Urinary bladder (tissue), 4 donors: ENCODE data around the gene PRKCE. TPM values are rescaled to one million over a fixed set of nuclear protein-coding genes. Genes with fewer than 3 reads are reported as not detected.
"Not testable (repeated sequence)": the region's sequence is repeated elsewhere in the genome, so short reads cannot be mapped to it uniquely, and the experiment has no call there.

Experiments
- DNase-seq: peaks from one replicate; pipeline ENCODE4 v3.0.0-alpha.2; 2015; ENCODE audit errors: extremely low spot score
- H3K27ac ChIP-seq: one replicate; pipeline ENCODE4 v1.5.1; 2013; ENCODE audit warnings: low read depth, mild to moderate bottlenecking, moderate library complexity
- H3K36me3 ChIP-seq: one replicate; pipeline ENCODE4 v1.6.1; 2013; ENCODE audit warnings: mild to moderate bottlenecking, moderate library complexity; ENCODE audit not compliant: insufficient read depth
- H3K4me1 ChIP-seq: one replicate; pipeline ENCODE4 v1.6.1; 2013; ENCODE audit warnings: mild to moderate bottlenecking, moderate library complexity; ENCODE audit not compliant: insufficient read depth
- H3K4me3 ChIP-seq: one replicate; pipeline ENCODE4 v1.5.1; 2013; ENCODE audit warnings: low read depth, low read length
- WGBS: extraction: QIAGEN DNeasy Blood & Tissue Kit; methylation state at CpG from one replicate; pipeline ENCODE4 v1.1.7; 2013; 5-methylcytosine and 5-hydroxymethylcytosine counted together
- polyA plus RNA-seq: library from polyadenylated mRNA; stranded (reverse); fragments of 200-250 nt; gene quantifications from one replicate; pipeline ENCODE4 v1.2.3, GENCODE V29; 2013
- total RNA-seq: library from RNA; depleted of rRNA; stranded (reverse); fragments of >200 nt; gene quantifications from one replicate; pipeline ENCODE4 v1.2.3, GENCODE V29; 2014
- donor health status: healthy with polysubstance abuse.
- donor health status: healthy.

Gene PRKCE
- total and polyA plus RNA-seq, 2 donors = 9.9 to 29.7 TPM

DNA sequence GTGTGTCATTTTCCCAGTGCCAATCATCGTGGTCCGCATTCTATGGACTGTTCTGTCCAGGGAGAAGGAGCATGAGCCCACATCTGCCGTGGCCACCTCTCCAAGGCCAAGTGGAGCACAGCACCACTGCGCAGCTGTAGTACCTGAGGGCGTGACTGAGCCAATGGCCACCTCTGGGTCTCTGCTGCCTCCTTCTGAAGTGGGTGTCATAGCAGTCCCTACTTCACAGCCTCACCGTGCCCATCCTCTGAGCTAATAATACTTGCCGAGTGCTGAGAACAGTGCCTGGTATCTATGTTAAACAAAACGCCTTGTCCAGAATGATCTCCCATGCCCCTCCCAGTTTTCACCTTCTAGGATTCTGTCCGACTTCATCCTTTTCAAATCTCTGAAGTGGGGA, 256.1 kb downstream of the PRKCE start:
- DNase-seq = no peak
- Histone ChIP-seq H3K27ac (no peak overlapping the region), H3K4me3 (no peak overlapping the region), H3K36me3 (no peaks in the 10 kb centered on the region), H3K4me1 (no peaks in the 10 kb centered on the region)
- WGBS = 95% methylated on average over 9 of the region's 9 CpGs

DNA sequence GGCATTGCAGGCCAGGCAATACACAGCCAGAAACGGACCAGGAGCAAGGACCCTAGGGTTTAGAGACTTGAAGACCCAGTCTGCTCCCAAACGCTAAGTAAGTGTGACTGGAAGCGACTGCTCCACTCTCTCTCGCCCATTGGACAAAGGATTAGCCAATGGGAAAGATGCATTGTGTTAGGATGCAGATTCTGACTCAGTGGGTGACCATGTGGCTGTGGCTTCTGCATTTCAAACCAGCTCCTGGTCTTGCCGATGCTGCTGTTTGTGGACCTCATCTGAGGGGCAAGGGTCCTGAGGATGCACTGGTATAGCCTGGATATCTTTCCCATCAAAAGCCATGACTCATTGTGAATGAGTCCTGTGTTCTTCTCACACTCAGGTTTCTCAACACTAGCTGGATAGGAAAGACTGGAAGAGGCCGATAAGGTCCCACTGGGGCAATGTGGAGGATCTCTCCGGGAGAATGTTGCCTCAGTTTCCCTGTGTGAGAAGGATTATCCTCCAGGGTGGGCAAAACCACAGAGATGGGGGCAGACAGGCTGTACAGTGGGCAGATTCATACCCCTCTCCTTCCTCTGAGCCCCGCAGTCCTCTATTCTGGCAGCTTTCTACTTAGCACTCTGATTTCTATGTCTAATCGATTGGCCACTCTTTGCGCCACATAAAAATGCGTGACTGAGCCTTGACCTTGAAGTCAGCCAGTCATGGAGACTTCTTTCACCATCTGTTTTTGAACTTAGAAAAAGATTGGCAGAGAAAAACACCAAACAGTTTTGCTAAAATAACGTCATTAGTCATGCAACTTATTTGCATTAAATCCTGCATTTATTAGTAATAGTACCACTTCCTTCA, 257.1 kb downstream of the PRKCE start:
- Histone ChIP-seq H3K27ac (no peak overlapping the region), H3K4me3 (no peak overlapping the region), H3K4me1 (no peaks in the 10 kb centered on the region), H3K36me3 (no peaks in the 10 kb centered on the region)
- no peak for DNase-seq
- 94% methylated on average over 12 of the region's 12 CpGs for WGBS

DNA sequence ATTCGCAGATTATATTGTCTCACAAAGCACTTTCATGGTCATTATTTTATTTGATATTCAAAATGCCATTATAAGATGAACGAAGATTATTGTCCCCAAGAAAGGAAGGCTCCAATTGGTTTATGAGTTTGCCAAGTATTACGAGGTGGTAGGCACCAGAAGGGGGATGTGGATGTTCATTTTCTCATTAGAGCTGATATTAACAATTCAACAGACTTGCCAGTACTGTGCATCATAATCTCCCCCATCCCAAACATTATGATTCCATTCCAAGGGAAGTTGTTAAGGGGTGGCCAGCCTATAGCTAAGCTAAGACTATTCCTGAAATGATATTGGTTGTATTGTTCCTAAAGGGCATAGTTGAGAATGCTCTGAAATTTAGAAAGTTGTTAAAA, 257.7 kb downstream of the PRKCE start:
- no peaks in the 10 kb centered on the region for H3K36me3 ChIP-seq
- no peak for DNase-seq
- no peak overlapping the region for H3K4me3 ChIP-seq
- H3K4me1 ChIP-seq = no peaks in the 10 kb centered on the region
- 90% methylated on average over 3 of the region's 3 CpGs for WGBS
- H3K27ac ChIP-seq = no peak overlapping the region

- H3K4me3 ChIP-seq = no peak overlapping the region
- DNase-seq = no peak
- WGBS = 74% methylated on average over 5 of the region's 5 CpGs
- H3K27ac ChIP-seq = no peak overlapping the region
- no peaks in the 10 kb centered on the region for H3K36me3 ChIP-seq
- H3K4me1 ChIP-seq = no peaks in the 10 kb centered on the region
Measured at GRCh38 chr2:45909677-45910191, 258.3 kb downstream of the PRKCE start.

DNA sequence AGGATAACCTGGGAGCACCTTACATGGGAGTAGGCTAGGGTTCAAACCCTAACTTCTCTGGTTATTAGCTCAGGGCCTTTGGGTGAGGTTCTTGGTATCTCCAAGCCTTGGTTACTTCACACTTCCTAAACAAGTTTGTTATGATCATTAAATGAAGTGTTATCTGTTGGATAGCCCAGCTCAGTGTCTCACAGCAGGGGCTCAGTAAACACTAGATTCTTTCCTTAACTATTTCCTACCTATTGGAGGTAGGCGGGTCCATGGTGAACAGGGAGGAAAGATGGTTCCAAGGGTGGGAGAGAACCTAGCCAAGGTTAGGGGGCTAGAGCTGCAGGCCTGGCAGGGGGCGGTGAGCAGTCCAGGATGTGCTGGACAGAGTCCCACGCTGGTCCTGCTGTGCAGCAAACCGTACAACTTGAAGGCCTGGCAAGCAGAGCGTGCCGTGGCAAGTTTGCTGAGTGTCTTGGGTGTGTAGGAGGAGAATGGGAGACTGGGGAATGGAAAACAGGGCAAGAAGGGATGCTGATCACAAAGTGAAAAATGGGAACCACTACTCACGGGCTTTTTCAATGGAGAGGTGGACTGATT, 259.1 kb downstream of the PRKCE start:
- H3K36me3 ChIP-seq = no peaks in the 10 kb centered on the region
- no peak overlapping the region for H3K27ac ChIP-seq
- no peak for DNase-seq
- 78% methylated on average over 7 of the region's 7 CpGs for WGBS
- no peaks in the 10 kb centered on the region for H3K4me1 ChIP-seq
- H3K4me3 ChIP-seq = no peak overlapping the region

GRCh38 chr2:45911538-45911937, 260.1 kb downstream of the PRKCE start:
- DNase-seq = no peak
- Histone ChIP-seq H3K36me3 (no peaks in the 10 kb centered on the region), H3K27ac (no peak overlapping the region), H3K4me3 (no peak overlapping the region), H3K4me1 (no peaks in the 10 kb centered on the region)
- WGBS = 98% methylated on average over 3 of the region's 3 CpGs

DNA sequence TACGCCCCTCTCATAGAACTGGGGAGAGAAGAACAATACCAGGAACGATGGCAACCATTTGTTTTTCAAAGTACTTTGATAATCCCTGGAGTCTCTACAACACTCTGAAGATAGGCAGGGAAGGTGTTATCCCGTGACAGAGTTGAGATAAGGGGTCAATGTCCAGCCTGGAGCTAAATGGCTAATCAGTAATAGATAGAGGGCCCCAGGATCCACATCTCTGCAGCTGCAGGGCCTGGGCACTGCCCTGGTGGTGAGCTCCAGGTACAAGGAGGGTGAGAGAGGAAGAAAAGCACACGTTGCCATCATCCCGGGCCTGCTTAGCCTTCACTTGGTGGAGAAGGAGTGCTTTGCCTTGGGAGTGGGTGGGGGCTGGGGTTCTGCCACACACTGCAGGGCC, 260.6 kb downstream of the PRKCE start:
- H3K36me3 ChIP-seq = no peaks in the 10 kb centered on the region
- H3K4me1 ChIP-seq = no peaks in the 10 kb centered on the region
- no peak overlapping the region for H3K27ac ChIP-seq
- DNase-seq = no peak
- WGBS = 85% methylated on average over 5 of the region's 5 CpGs
- no peak overlapping the region for H3K4me3 ChIP-seq

DNA sequence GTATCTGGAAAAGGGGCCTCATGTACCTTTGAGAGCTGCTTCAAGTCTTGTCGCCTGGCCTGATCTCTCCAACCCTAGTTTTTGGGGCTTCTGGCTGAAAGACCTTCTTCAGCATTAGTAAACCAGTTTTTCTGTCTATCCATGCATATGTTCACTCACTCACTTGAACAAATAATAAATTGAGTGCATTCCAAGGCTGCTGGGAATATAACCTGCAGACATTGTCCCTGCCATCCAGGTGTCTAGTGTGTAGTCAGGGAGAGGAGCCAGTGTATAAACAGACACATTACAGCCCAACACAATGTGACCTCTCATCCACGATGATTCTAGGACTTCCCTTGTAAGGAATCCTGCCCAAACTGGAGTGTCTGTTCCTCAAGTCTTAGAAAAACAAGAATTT, 262.1 kb downstream of the PRKCE start:
- DNase-seq = no peak
- no peaks in the 10 kb centered on the region for H3K4me1 ChIP-seq
- no peaks in the 10 kb centered on the region for H3K36me3 ChIP-seq
- 73% methylated on average over 2 of the region's 2 CpGs for WGBS
- H3K4me3 ChIP-seq = no peak overlapping the region
- H3K27ac ChIP-seq = no peak overlapping the region

DNA sequence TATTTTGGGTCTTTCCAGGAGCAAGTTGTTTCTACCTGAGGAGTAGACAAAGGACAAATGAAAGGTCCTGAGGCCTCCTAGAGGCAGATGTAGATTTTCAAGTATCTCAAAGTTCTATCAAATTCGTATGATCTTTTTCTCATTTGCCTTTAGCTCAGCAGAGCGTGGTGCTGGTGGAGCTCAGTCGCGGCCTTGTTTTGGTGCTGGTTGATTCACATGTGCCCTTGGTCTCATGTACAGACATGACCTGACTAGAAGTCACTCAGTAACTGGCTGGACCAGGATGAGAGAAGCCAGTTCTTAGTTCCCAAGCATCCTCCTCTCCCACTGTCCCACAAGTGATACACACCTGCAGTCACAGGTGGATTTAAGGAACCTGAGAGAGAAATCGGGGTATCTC, 264.0 kb downstream of the PRKCE start:
- DNase-seq = no peak
- Histone ChIP-seq H3K4me3 (no peak overlapping the region), H3K27ac (no peak overlapping the region), H3K36me3 (no peaks in the 10 kb centered on the region), H3K4me1 (no peaks in the 10 kb centered on the region)
- 96% methylated on average over 5 of the region's 5 CpGs for WGBS

DNA sequence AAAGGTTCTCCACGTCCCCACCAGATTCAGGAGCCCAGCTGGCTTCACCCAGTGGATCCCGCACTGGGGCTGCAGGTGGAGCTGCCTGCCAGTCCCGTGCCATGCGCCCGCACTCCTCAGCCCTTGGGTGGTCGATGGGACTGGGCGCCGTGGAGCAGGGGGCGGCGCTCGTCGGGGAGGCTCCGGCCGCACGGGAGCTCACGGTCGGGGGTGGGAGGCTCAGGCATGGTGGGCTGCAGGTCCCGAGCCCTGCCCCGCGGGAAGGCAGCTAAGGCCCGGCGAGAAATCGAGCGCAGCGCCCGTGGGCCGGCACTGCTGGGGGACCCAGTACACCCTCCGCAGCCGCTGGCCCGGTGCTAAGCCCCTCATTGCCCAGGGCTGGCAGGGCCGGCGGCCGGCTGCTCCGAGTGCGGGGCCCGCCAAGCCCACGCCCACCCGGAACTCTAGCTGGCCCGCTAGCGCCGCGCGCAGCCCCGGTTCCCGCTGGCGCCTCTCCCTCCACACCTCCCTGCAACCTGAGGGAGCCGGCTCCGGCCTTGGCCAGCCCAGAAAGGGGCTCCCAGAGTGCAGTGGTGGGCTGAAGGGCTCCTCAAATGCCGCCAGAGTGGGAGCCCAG, 266.2 kb downstream of the PRKCE start:
- not testable (repeated sequence) for H3K4me3 ChIP-seq, DNase-seq
- WGBS = 97% methylated on average over 49 of the region's 49 CpGs

GRCh38 chr2:45918463-45919159, 267.1 kb downstream of the PRKCE start:
- Histone ChIP-seq H3K4me3 (no peak overlapping the region), H3K36me3 (no peaks in the 10 kb centered on the region), H3K4me1 (no peaks in the 10 kb centered on the region), H3K27ac (no peak overlapping the region)
- 72% methylated on average over 7 of the region's 7 CpGs for WGBS
- no peak for DNase-seq

More for the DNA sequence above, 266.2 kb downstream of the PRKCE start:
- H3K36me3 ChIP-seq, H3K4me1 ChIP-seq, H3K27ac ChIP-seq: not testable (repeated sequence)

- no peak for DNase-seq
- Histone ChIP-seq H3K27ac (no peak overlapping the region), H3K36me3 (no peaks in the 10 kb centered on the region), H3K4me3 (no peak overlapping the region), H3K4me1 (no peaks in the 10 kb centered on the region)
- WGBS = 77% methylated on average over 7 of the region's 7 CpGs
Measured at GRCh38 chr2:45919160-45919650, 267.7 kb downstream of the PRKCE start.

GRCh38 chr2:45919711-45920111, 268.2 kb downstream of the PRKCE start:
- DNase-seq = no peak
- Histone ChIP-seq H3K36me3 (no peaks in the 10 kb centered on the region), H3K27ac (no peak overlapping the region), H3K4me1 (no peaks in the 10 kb centered on the region), H3K4me3 (no peak overlapping the region)
- WGBS = 80% methylated on average over 3 of the region's 3 CpGs
